Caco-2 (cell line): ENCODE data around the gene CABLES2. TPM values are rescaled to one million over a fixed set of nuclear protein-coding genes. Genes with fewer than 3 reads are reported as not detected.
A peak's percentile ranks its signal among the peaks of the same experiment; 100 is the strongest.

Experiments
- BruUV-seq: library from RNA; stranded (reverse); fragments of 400-500 nt; replicated peaks from 2 replicates; lab custom pipeline; 2021; lab: Mats Ljungman, UMichigan
- CTCF ChIA-PET: fragments of 300-600 bp; sonication (Branson Sonifier 250); formaldehyde crosslinking; loops from one replicate; lab custom pipeline; 2022; ENCODE audit warnings: antibody characterized with exemption; lab: Charles Lee
- POLR2A ChIA-PET: fragments of 300-600 bp; sonication (Branson Sonifier 250); formaldehyde crosslinking; loops from one replicate; lab custom pipeline; 2022; ENCODE audit warnings: antibody characterized with exemption; lab: Charles Lee
- DNase-seq, 2 experiments: peaks; one replicate each; pipeline versions ENCODE4 v3.0.0 to v3.0.0-alpha.2; 2020 to 2022
- H3K27me3 ChIP-seq: replicated peaks from 2 replicates; pipeline ENCODE4 v1.6.0; 2011; ENCODE audit warnings: low read length; ENCODE audit not compliant: control insufficient read depth, insufficient read depth
- H3K36me3 ChIP-seq: 2 replicates; pipeline ENCODE4 v1.5.1; 2011; ENCODE audit warnings: low read length; ENCODE audit not compliant: control insufficient read depth, insufficient read depth
- H3K4me1 ChIP-seq: fragments of 250-450 bp; sonication (Bioruptor Pico); 2 replicates; pipeline ENCODE4 v1.5.1; 2020; ENCODE audit warnings: mild to moderate bottlenecking
- H3K4me3 ChIP-seq: 2 replicates; pipeline ENCODE4 v1.5.1; 2011; ENCODE audit warnings: low read depth, mild to moderate bottlenecking, control low read depth, low read length
- H3K9me3 ChIP-seq: fragments of 250-450 bp; sonication (Bioruptor Pico); 2 replicates; pipeline ENCODE4 v1.5.1; 2020; ENCODE audit warnings: mild to moderate bottlenecking, moderate library complexity
- H3K27ac Mint-ChIP-seq: one replicate; pipeline ENCODE4 v1.8.0; 2022; ENCODE audit warnings: mixed read lengths; ENCODE audit not compliant: unreplicated experiment
- H3K27me3 Mint-ChIP-seq: one replicate; pipeline ENCODE4 v1.8.0; 2022; ENCODE audit warnings: mixed read lengths; ENCODE audit not compliant: insufficient read depth, unreplicated experiment
- H3K36me3 Mint-ChIP-seq: one replicate; pipeline ENCODE4 v1.8.0; 2022; ENCODE audit warnings: mild to moderate bottlenecking, mixed read lengths; ENCODE audit not compliant: insufficient read depth, unreplicated experiment
- H3K4me1 Mint-ChIP-seq: one replicate; pipeline ENCODE4 v1.8.0; 2022; ENCODE audit warnings: low read depth, mixed read lengths; ENCODE audit not compliant: unreplicated experiment
- H3K4me3 Mint-ChIP-seq: one replicate; pipeline ENCODE4 v1.8.0; 2022; ENCODE audit warnings: mild to moderate bottlenecking, moderate library complexity, mixed read lengths; ENCODE audit not compliant: unreplicated experiment
- H3K9me3 Mint-ChIP-seq: one replicate; pipeline ENCODE4 v1.8.0; 2022; ENCODE audit warnings: mixed read lengths; ENCODE audit not compliant: unreplicated experiment
- CTCF ChIP-seq, 2 experiments: fragments of 200-600 bp in 1 of 2; IDR thresholded peaks; 1 replicate in 1 of 2; 2 replicates in 1 of 2; pipeline versions ENCODE4 v1.5.1 to v1.8.0; 2011 to 2022; ENCODE audit warnings: antibody characterized with exemption in 1 of 2, control low read depth in 1 of 2, inconsistent platforms in 1 of 2, low read depth in 1 of 2, low read length in 1 of 2, mild to moderate bottlenecking in 1 of 2, moderate library complexity in 1 of 2; ENCODE audit not compliant: insufficient read depth in 1 of 2, severe bottlenecking in 1 of 2, unreplicated experiment in 1 of 2
- intact Hi-C: fragments of 100-400 bp; cut with micrococcal nuclease; formaldehyde crosslinking; loops from one replicate; pipeline ENCODE4 v1.10.0; 2022; ENCODE audit not compliant: unreplicated experiment
- total RNA-seq: library from RNA; stranded (reverse); gene quantifications from 2 replicates; pipeline ENCODE4 v1.2.3, GENCODE V29; 2022

Gene CABLES2
- total RNA-seq, 1 experiment from 2014 or later: 36.4 TPM

- no TSS peak for BruUV-seq
- H3K27me3 ChIP-seq: no peaks in the 10 kb centered on the region
- POLR2A ChIA-PET: interaction anchor here (0.9 to 3.0 kb wide), 2 partner anchors 21 to 32 kb away, joined by 3 to 43 read pairs; partner anchors contain the start of gene LAMA5
- peak overlapping the region; percentile 68 for H3K4me3 ChIP-seq
- no peak for TF ChIP-seq CTCF (IDR thresholded peaks at IDR 0.05; ENCODE audit: insufficient read depth in 1 of 2, low read depth in 1 of 2, low read length in 1 of 2, severe bottlenecking in 1 of 2, unreplicated experiment in 1 of 2)
- Mint-ChIP-seq H3K4me1 (peaks cover 28% of the 10 kb centered on the region), H3K4me3 (peak overlapping the region; percentile 99), H3K27ac (peak overlapping the region; percentile 95), H3K9me3 (no peaks in the 10 kb centered on the region), H3K36me3 (peaks cover 78% of the 10 kb centered on the region), H3K27me3 (no peaks in the 10 kb centered on the region)
- intact Hi-C loops: loop anchor here (1.0 kb wide), 1 partner anchor 17 kb away; no protein-coding TSS in a partner anchor
- H3K4me1 ChIP-seq: peaks cover 13% of the 10 kb centered on the region
- CTCF ChIA-PET: interaction anchor here (1.0 to 1.3 kb wide), 2 partner anchors 17 to 228 kb away, joined by 4 read pairs; no protein-coding TSS in a partner anchor
- no peak for DNase-seq
- peaks cover 16% of the 10 kb centered on the region for H3K36me3 ChIP-seq
- no peaks in the 10 kb centered on the region for H3K9me3 ChIP-seq
Observed at GRCh38 chr20:62387933-62388635, 19.0 kb downstream of the CABLES2 start.

GRCh38 chr20:62387219-62387913, 19.7 kb downstream of the CABLES2 start:
- peaks cover 78% of the 10 kb centered on the region for H3K36me3 Mint-ChIP-seq
- peak overlapping the region; percentile 68 for H3K4me3 ChIP-seq
- peaks cover 2% of the 10 kb centered on the region for H3K9me3 Mint-ChIP-seq
- H3K27ac Mint-ChIP-seq: peak overlapping the region; percentile 95
- CTCF ChIA-PET: interaction anchor here (0.6 to 1.8 kb wide), 8 partner anchors 12 to 1256 kb away, joined by 3 to 10 read pairs (median 5); partner anchors contain the start of gene ADRM1
- no peak for TF ChIP-seq CTCF (IDR thresholded peaks at IDR 0.05; ENCODE audit: insufficient read depth in 1 of 2, low read depth in 1 of 2, low read length in 1 of 2, severe bottlenecking in 1 of 2, unreplicated experiment in 1 of 2)
- H3K27me3 ChIP-seq: no peaks in the 10 kb centered on the region
- peak overlapping the region; percentile 99 for H3K4me3 Mint-ChIP-seq
- DNase-seq: no peak
- H3K4me1 Mint-ChIP-seq: peaks cover 33% of the 10 kb centered on the region
- peaks cover 16% of the 10 kb centered on the region for H3K36me3 ChIP-seq
- intact Hi-C loops: loop anchor here (1.0 kb wide), 1 partner anchor 18 kb away; no protein-coding TSS in a partner anchor
- no peaks in the 10 kb centered on the region for H3K9me3 ChIP-seq
- no peaks in the 10 kb centered on the region for H3K27me3 Mint-ChIP-seq
- H3K4me1 ChIP-seq: peaks cover 16% of the 10 kb centered on the region
- POLR2A ChIA-PET: interaction anchor here (0.6 to 3.0 kb wide), 14 partner anchors 7 to 265 kb away, joined by 3 to 43 read pairs (median 6); partner anchors contain the start of genes ADRM1, LAMA5 and LSM14B
- BruUV-seq: no TSS peak
